C1 segment of cervical spinal cord (tissue), 14 donors: ENCODE results near the gene UST.
"Not testable (repeated sequence)": the region's sequence is repeated elsewhere in the genome, so short reads cannot be mapped to it uniquely, and the experiment has no call there.

Source experiments
- DNase-seq, 14 donors: peaks; one replicate each; lab custom pipeline; 2025; lab: John Stamatoyannopoulos, UW

The UST gene

GRCh38 chr6:148736774-148737412 lies 9.9 kb upstream of the UST start:
- no peak for DNase-seq

- DNase-seq, result no peak
Measured at GRCh38 chr6:148737806-148738205, 9.0 kb upstream of the UST start.

- DNase-seq, result no peak
Measured at GRCh38 chr6:148738946-148739821, 7.6 kb upstream of the UST start.

- DNase-seq, result no peak
Measured at GRCh38 chr6:148739822-148740128, 7.1 kb upstream of the UST start.

DNA sequence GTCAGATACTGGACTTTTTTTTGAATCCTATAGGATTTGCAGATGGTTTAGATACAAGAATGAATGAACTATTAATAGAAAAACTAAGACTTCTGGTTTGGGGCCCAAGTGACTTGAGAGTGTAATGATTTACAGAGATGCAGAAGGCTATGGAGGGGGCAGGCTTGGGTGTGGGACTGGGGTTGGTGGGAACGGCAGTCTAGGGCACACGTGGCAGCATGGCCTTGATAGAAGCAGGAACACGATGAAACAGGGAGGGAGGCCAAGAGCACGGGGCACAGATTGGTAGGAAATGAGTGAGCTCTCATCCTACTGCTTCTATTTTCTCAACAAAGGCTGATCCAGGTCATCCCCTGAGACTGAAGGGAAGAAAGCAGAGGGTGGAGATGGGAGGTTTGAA lies 3.4 kb upstream of the UST start:
- no peak for DNase-seq

- no peak for DNase-seq
Measured at GRCh38 chr6:148745926-148746325, 904 bp upstream of the UST start.

- peak in 9 of 14 donors; percentile 40 to 78 (median 56) for DNase-seq
Measured at GRCh38 chr6:148747145-148747470, 278 bp downstream of the UST start.

DNA sequence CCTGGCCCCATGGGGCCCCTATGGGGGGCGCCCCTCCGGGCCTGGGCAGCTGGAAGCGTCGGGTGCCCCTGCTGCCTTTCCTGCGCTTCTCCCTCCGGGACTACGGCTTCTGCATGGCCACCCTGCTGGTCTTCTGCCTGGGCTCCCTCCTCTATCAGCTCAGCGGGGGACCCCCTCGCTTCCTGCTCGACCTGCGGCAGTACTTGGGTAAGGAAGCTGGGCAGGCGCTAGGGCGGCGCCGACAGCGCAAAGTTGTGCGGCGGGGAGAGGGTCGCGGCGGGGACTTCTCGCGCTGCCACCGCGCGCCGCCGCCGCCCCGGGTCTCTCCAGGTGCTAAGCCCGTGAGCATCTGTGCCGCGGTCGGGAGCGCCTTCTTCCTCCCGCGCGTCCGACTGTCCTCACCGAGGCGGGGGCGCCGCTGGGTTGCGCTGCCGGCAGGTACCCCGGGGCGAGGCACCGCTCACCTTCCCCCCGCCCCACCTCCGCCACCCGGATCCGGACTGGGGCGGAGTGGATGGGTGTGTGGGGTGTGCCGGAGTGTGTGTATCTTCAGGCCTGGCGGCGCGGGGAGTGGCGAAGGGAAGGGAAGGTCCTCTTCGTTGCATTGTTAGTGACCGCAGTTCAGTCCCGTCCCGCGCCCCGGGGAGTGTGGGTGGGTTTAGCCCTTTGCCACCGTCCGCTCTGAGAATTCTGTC lies 788 bp downstream of the UST start:
- DNase-seq, result peak in 3 of 14 donors; percentile 54 to 63 (median 57)

GRCh38 chr6:148749674-148750073 lies 2.8 kb downstream of the UST start:
- no peak for DNase-seq

DNA sequence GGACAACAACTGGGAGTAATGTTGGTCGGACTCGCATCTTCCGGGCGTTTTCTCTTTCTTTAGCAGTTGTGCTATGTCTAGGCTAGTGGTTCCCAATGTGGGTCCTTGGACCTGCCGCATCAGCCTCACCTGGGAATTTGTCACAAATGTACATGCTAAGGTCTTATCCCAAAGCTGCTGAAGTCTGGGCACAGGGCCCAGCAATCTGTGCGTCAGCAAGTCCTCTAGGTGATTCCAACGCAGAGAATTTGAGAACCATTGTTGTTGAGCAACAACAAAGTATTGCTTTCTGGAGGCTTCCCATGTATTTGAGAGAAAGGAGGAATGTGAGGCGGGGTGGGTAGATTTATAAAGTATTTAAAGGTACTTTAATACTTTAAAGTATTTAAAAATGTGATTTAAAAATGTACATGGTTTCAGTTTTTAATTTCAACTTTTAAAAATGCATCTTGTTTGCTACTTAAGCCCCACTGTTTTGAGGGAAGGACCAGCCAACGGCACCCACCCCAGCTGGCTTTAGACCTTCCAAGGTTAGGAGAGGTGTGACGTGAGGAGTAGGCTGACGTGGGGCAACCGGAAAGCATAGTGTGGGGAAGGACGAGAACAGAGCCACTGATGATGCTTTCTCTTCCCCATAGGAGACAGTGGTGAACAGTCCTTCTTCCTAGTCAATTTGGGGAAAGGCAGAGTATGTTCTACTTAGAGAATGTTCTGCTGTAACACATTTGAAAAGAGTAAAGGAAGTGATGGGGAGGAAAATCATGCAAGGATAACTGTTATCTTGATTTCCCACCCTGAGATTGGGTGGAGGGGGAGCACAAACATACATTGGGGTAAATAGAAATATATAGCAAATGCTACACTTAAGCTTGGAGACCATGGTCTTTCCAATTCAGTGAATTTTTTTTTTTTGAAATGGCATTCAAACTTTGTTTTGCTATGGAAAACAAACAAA lies 4.3 kb downstream of the UST start:
- peak in 1 of 14 donors; percentile 26 for DNase-seq

DNA sequence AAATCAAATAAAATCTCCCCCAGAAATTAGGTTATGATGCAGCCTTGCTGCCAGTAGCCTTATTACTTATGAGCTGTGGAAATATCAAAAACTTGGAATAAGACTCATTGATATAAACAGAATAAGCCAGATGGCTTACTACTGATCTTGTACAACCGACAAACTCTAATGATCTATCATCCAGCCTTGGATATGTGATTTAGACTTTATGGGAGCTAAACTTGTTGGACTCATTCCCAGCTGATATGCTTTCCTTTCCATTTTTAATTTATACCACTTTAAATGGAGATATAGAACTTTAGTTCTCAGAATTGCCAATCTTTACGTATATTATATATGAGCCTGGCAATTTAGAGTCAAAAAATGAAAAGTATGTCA lies 5.0 kb downstream of the UST start:
- DNase-seq, result no peak

GRCh38 chr6:148755379-148755778 lies 8.5 kb downstream of the UST start:
- not testable (repeated sequence) for DNase-seq

GRCh38 chr6:148757944-148758480 lies 11.2 kb downstream of the UST start:
- no peak for DNase-seq

- peak in 7 of 14 donors; percentile 18 to 65 (median 34) for DNase-seq
Measured at GRCh38 chr6:148758492-148758891, 11.7 kb downstream of the UST start.

GRCh38 chr6:148760258-148760534 lies 13.4 kb downstream of the UST start:
- DNase-seq, result no peak

GRCh38 chr6:148760568-148761526 lies 14.0 kb downstream of the UST start:
- peak in 12 of 14 donors; percentile 6 to 58 (median 39) for DNase-seq

GRCh38 chr6:148761527-148762011 lies 14.7 kb downstream of the UST start:
- DNase-seq, result peak in 2 of 14 donors; percentile 22 to 47

DNA sequence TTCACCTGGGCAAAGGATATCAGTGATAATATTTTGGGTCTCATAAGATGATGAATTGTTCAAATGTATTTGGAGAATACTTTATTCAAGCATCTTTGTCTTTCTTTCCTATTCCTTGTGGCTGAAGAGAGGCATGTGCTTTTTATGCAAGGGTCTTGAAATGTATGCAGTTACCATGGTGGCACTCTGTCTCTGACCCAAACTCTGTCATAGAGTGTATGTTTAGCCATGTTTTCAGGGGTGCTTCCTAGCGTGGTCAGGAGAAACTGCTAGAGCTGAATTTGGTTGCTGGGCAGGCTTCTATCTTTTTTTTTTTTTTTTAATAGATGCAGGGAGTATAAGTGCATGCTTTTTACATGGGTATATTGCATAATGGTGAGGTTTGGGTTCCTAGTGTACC lies 15.4 kb downstream of the UST start:
- DNase-seq, result no peak

DNA sequence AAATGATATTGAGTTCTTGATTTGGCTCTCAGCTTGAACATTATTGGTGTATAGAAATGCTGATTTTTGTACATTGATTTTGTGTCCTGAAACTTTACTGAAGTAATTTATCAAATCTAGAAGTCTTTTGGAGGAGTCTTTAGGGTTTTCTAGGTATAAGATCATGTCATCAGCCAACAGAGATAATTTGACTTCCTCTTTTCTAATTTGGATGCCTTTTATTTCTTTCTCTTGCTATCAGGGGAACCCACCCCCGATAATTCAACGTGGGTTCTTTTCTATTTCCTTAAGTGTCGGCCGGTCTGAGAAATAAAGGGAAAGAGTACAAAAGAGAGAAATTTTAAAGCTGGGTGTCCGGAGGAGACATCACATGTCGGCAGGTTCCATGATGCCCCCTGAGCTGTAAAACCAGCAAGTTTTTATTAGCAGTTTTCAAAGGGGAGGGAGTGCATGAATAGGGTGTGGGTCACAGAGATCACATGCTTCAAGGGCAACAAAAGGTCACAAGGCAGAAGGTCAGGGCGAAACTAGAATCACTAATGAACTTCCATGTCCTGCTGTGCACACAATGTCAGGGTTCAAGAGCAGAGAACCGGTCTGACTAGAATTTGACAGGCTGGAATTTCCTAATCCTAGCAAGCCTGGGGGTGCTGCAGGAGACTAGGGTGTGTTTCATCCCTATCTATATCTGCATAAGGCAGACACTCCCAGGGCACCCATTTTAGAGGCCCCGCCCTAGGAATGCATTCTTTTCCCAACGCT lies 17.6 kb downstream of the UST start:
- not testable (repeated sequence) for DNase-seq
